ENCODE measurements around the gene PACSIN1.

Gene PACSIN1

DNA sequence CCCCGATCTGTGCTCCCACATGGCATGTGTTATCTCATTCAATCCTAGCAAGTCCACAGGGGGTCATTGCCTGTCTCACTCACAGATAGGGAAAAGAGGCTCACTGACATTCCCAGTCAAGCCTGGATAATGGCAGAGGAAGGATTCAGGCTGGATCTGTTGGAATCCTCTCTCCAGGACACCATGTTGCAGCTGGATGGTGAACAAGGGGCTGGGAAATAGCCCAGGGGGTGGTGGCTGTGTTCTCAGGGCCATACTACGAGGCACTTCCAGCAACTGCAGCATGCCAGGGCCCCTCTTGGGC lies 95.3 kb downstream of the PACSIN1 start:
- no peak overlapping the region for H2AK5ac ChIP-seq (ENCODE audit: low read length, severe bottlenecking)
- no peak overlapping the region for H2BK15ac ChIP-seq (ENCODE audit: low read depth, poor library complexity, severe bottlenecking)
- 66% methylated on average over 2 of the region's 2 CpGs for WGBS
- no peak overlapping the region for H3K4me3 ChIP-seq (ENCODE audit: insufficient read depth in 1 of 2, low read depth in 1 of 2, low read length in 2 of 2)
- H3K27me3 ChIP-seq (ENCODE audit: control insufficient read depth in 1 of 2, insufficient read depth in 1 of 2, low read length in 2 of 2) = peaks cover 5 to 33% of the 10 kb centered on the region in 2 experiments
- H2AFZ ChIP-seq (ENCODE audit: low read depth, low read length) = no peak overlapping the region
- DNase-seq = no peak
- peak overlapping the region; percentile 56 for H4K91ac ChIP-seq (ENCODE audit: low read length)
- no peak overlapping the region for H3K27ac ChIP-seq (ENCODE audit: low read length, poor library complexity, severe bottlenecking)
- peak overlapping the region in 1 of 2 experiments; percentile 73 for H3K14ac ChIP-seq (ENCODE audit: low read length in 2 of 2)
- no peak overlapping the region for H2BK120ac ChIP-seq (ENCODE audit: low read depth, low read length)
- peak overlapping the region in 1 of 2 experiments; percentile 15 for H3K18ac ChIP-seq (ENCODE audit: low read depth in 1 of 2, low read length in 2 of 2)
- no peaks in the 10 kb centered on the region for H3K79me1 ChIP-seq (replicated peaks; ENCODE audit: low read length, poor library complexity, severe bottlenecking)
- H2BK5ac ChIP-seq (ENCODE audit: low read depth, low read length, poor library complexity, severe bottlenecking) = no peak overlapping the region
- no peak overlapping the region for H2BK12ac ChIP-seq (ENCODE audit: low read length in 2 of 2)
- peaks cover 7% of the 10 kb centered on the region for H3K9me3 ChIP-seq (ENCODE audit: control insufficient read depth, low read length)
- H3K23ac ChIP-seq (ENCODE audit: low read length in 2 of 2) = no peak overlapping the region
- peaks cover 15% of the 10 kb centered on the region for H3K4me1 ChIP-seq (ENCODE audit: control insufficient read depth, insufficient read depth, low read depth, low read length)
- no peak overlapping the region for H3K9ac ChIP-seq (ENCODE audit: low read length)
- no peak overlapping the region for H3K4ac ChIP-seq (ENCODE audit: low read depth in 1 of 2, low read length in 2 of 2)
- H4K8ac ChIP-seq (ENCODE audit: low read length) = no peak overlapping the region
- H3K4me2 ChIP-seq (ENCODE audit: low read length, poor library complexity, severe bottlenecking) = no peak overlapping the region
- no peaks in the 10 kb centered on the region for H3K36me3 ChIP-seq (ENCODE audit: control insufficient read depth in 1 of 2, insufficient read depth in 2 of 2, low read depth in 1 of 2, low read length in 2 of 2)

GRCh38 chr6:34562350-34562749 lies 96.5 kb downstream of the PACSIN1 start:
- no peak overlapping the region for H3K4ac ChIP-seq (ENCODE audit: low read depth in 1 of 2, low read length in 2 of 2)
- no peak overlapping the region for H4K91ac ChIP-seq (ENCODE audit: low read length)
- H3K4me2 ChIP-seq (ENCODE audit: low read length, poor library complexity, severe bottlenecking) = no peak overlapping the region
- H3K23ac ChIP-seq (ENCODE audit: low read length in 2 of 2) = no peak overlapping the region
- no peak overlapping the region for H4K8ac ChIP-seq (ENCODE audit: low read length)
- no peak overlapping the region for H2BK5ac ChIP-seq (ENCODE audit: low read depth, low read length, poor library complexity, severe bottlenecking)
- H3K4me1 ChIP-seq (ENCODE audit: control insufficient read depth, insufficient read depth, low read depth, low read length) = peaks cover 12% of the 10 kb centered on the region
- peak overlapping the region in 1 of 2 experiments; percentile 44 for H3K14ac ChIP-seq (ENCODE audit: low read length in 2 of 2)
- peaks cover 7% of the 10 kb centered on the region for H3K9me3 ChIP-seq (ENCODE audit: control insufficient read depth, low read length)
- 91% methylated on average over 10 of the region's 10 CpGs for WGBS
- no peak overlapping the region for H2BK12ac ChIP-seq (ENCODE audit: low read length in 2 of 2)
- no peak overlapping the region for H2AFZ ChIP-seq (ENCODE audit: low read depth, low read length)
- H2AK5ac ChIP-seq (ENCODE audit: low read length, severe bottlenecking) = no peak overlapping the region
- no peaks in the 10 kb centered on the region for H3K79me1 ChIP-seq (replicated peaks; ENCODE audit: low read length, poor library complexity, severe bottlenecking)
- no peak overlapping the region for H2BK120ac ChIP-seq (ENCODE audit: low read depth, low read length)
- no peak overlapping the region for H3K27ac ChIP-seq (ENCODE audit: low read length, poor library complexity, severe bottlenecking)
- no peak overlapping the region for H3K4me3 ChIP-seq (ENCODE audit: insufficient read depth in 1 of 2, low read depth in 1 of 2, low read length in 2 of 2)
- no peak overlapping the region for H3K18ac ChIP-seq (ENCODE audit: low read depth in 1 of 2, low read length in 2 of 2)
- no peak overlapping the region for H3K9ac ChIP-seq (ENCODE audit: low read length)
- H3K36me3 ChIP-seq (ENCODE audit: control insufficient read depth in 1 of 2, insufficient read depth in 2 of 2, low read depth in 1 of 2, low read length in 2 of 2) = no peaks in the 10 kb centered on the region
- H3K27me3 ChIP-seq (ENCODE audit: control insufficient read depth in 1 of 2, insufficient read depth in 1 of 2, low read length in 2 of 2) = peaks cover 9 to 31% of the 10 kb centered on the region in 2 experiments
- no peak for DNase-seq
- H2BK15ac ChIP-seq (ENCODE audit: low read depth, poor library complexity, severe bottlenecking) = no peak overlapping the region

GRCh38 chr6:34562861-34563512 lies 97.1 kb downstream of the PACSIN1 start:
- H4K8ac ChIP-seq (ENCODE audit: low read length) = no peak overlapping the region
- no peak overlapping the region for H3K4ac ChIP-seq (ENCODE audit: low read depth in 1 of 2, low read length in 2 of 2)
- no peak overlapping the region for H3K18ac ChIP-seq (ENCODE audit: low read depth in 1 of 2, low read length in 2 of 2)
- peaks cover 12% of the 10 kb centered on the region for H3K4me1 ChIP-seq (ENCODE audit: control insufficient read depth, insufficient read depth, low read depth, low read length)
- H3K4me3 ChIP-seq (ENCODE audit: insufficient read depth in 1 of 2, low read depth in 1 of 2, low read length in 2 of 2) = no peak overlapping the region
- DNase-seq = no peak
- no peak overlapping the region for H2AFZ ChIP-seq (ENCODE audit: low read depth, low read length)
- H2BK12ac ChIP-seq (ENCODE audit: low read length in 2 of 2) = no peak overlapping the region
- H3K79me1 ChIP-seq (replicated peaks; ENCODE audit: low read length, poor library complexity, severe bottlenecking) = no peaks in the 10 kb centered on the region
- H3K36me3 ChIP-seq (ENCODE audit: control insufficient read depth in 1 of 2, insufficient read depth in 2 of 2, low read depth in 1 of 2, low read length in 2 of 2) = no peaks in the 10 kb centered on the region
- H2AK5ac ChIP-seq (ENCODE audit: low read length, severe bottlenecking) = no peak overlapping the region
- no peak overlapping the region for H2BK5ac ChIP-seq (ENCODE audit: low read depth, low read length, poor library complexity, severe bottlenecking)
- no peak overlapping the region for H3K27ac ChIP-seq (ENCODE audit: low read length, poor library complexity, severe bottlenecking)
- H3K4me2 ChIP-seq (ENCODE audit: low read length, poor library complexity, severe bottlenecking) = no peak overlapping the region
- H2BK120ac ChIP-seq (ENCODE audit: low read depth, low read length) = no peak overlapping the region
- H3K9ac ChIP-seq (ENCODE audit: low read length) = no peak overlapping the region
- H4K91ac ChIP-seq (ENCODE audit: low read length) = no peak overlapping the region
- no peak overlapping the region for H3K14ac ChIP-seq (ENCODE audit: low read length in 2 of 2)
- peaks cover 9 to 30% of the 10 kb centered on the region in 2 experiments for H3K27me3 ChIP-seq (ENCODE audit: control insufficient read depth in 1 of 2, insufficient read depth in 1 of 2, low read length in 2 of 2)
- peaks cover 7% of the 10 kb centered on the region for H3K9me3 ChIP-seq (ENCODE audit: control insufficient read depth, low read length)
- WGBS = 43% methylated on average over 14 of the region's 15 CpGs
- H2BK15ac ChIP-seq (ENCODE audit: low read depth, poor library complexity, severe bottlenecking) = peak overlapping the region; percentile 26
- H3K23ac ChIP-seq (ENCODE audit: low read length in 2 of 2) = no peak overlapping the region

DNA sequence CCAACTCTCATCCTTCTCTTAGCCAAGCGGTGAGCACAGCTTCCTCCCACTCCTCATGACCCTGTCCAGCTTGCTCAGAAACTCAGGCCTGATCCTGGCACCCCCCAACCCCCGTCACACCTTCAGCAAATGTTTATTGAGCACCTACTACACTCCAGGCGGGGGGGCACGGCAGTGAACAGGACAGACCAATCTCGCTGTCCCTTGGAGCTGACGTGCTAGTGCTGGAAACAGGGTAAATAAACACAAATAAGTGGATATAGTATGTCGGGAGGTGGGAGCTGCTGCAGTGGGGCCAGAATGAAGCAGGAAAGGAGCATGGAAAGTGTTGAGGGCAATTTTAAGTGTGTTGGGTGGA lies 97.6 kb downstream of the PACSIN1 start:
- H2BK120ac ChIP-seq (ENCODE audit: low read depth, low read length) = no peak overlapping the region
- H3K4me3 ChIP-seq (ENCODE audit: insufficient read depth in 1 of 2, low read depth in 1 of 2, low read length in 2 of 2) = no peak overlapping the region
- H3K23ac ChIP-seq (ENCODE audit: low read length in 2 of 2) = no peak overlapping the region
- no peak overlapping the region for H2AK5ac ChIP-seq (ENCODE audit: low read length, severe bottlenecking)
- H3K79me1 ChIP-seq (replicated peaks; ENCODE audit: low read length, poor library complexity, severe bottlenecking) = no peaks in the 10 kb centered on the region
- no peak overlapping the region for H3K4me2 ChIP-seq (ENCODE audit: low read length, poor library complexity, severe bottlenecking)
- H3K9me3 ChIP-seq (ENCODE audit: control insufficient read depth, low read length) = peaks cover 3% of the 10 kb centered on the region
- no peak overlapping the region for H3K18ac ChIP-seq (ENCODE audit: low read depth in 1 of 2, low read length in 2 of 2)
- H2AFZ ChIP-seq (ENCODE audit: low read depth, low read length) = no peak overlapping the region
- H3K14ac ChIP-seq (ENCODE audit: low read length in 2 of 2) = no peak overlapping the region
- no peak overlapping the region for H2BK5ac ChIP-seq (ENCODE audit: low read depth, low read length, poor library complexity, severe bottlenecking)
- 54% methylated on average over 7 of the region's 7 CpGs for WGBS
- H3K4ac ChIP-seq (ENCODE audit: low read depth in 1 of 2, low read length in 2 of 2) = no peak overlapping the region
- no peak for DNase-seq
- no peak overlapping the region for H3K9ac ChIP-seq (ENCODE audit: low read length)
- no peak overlapping the region for H2BK15ac ChIP-seq (ENCODE audit: low read depth, poor library complexity, severe bottlenecking)
- H3K27ac ChIP-seq (ENCODE audit: low read length, poor library complexity, severe bottlenecking) = no peak overlapping the region
- H3K27me3 ChIP-seq (ENCODE audit: control insufficient read depth in 1 of 2, insufficient read depth in 1 of 2, low read length in 2 of 2) = peaks cover 10 to 34% of the 10 kb centered on the region in 2 experiments
- H4K8ac ChIP-seq (ENCODE audit: low read length) = no peak overlapping the region
- H2BK12ac ChIP-seq (ENCODE audit: low read length in 2 of 2) = no peak overlapping the region
- H3K36me3 ChIP-seq (ENCODE audit: control insufficient read depth in 1 of 2, insufficient read depth in 2 of 2, low read depth in 1 of 2, low read length in 2 of 2) = no peaks in the 10 kb centered on the region
- peaks cover 15% of the 10 kb centered on the region for H3K4me1 ChIP-seq (ENCODE audit: control insufficient read depth, insufficient read depth, low read depth, low read length)
- H4K91ac ChIP-seq (ENCODE audit: low read length) = no peak overlapping the region

Measured in mesenchymal stem cell (in vitro differentiated cells and primary cell).